Measurements from ENCODE around the gene PTPRR.

PTPRR gene

DNA sequence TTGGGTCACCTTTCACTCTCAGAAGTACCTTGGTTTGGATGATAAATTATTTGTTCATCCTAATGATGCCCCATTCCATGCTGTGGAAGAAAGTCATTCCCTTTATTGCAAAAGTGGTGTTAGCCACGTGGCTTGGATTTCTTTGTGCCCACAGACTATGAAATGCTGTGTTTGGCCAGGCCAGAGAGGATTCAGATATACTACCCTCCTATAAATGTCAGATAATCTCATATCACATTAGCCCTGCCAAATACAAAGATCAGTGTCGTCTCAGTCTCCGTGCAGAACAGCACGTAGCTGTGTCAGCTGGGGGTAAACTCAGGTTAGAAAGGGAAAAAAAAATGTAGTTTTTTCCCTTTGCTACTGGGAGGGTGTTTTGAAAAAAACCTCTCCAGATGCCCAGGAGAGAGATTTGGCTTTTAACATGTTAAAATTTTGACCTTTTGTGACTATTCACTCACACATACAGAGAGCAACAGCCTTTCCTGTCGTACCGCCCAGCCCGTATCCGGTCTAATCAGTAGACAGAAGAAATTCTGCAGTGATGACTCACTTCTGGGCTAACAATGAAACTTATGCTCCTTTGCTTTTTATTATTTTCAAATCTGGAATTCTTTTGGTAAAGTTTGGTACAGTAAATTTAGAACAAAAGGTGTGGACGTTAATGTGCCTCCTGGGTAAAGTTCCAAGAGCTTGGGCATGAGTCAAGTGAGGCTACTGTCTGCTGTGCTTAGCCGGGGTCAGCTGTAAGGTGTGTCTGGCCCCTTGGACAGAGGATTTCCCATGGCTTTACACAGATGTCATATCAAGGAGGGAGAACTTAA, 274.8 kb downstream of the PTPRR start:
- no peak for DNase-seq (ENCODE audit: low spot score)

DNA sequence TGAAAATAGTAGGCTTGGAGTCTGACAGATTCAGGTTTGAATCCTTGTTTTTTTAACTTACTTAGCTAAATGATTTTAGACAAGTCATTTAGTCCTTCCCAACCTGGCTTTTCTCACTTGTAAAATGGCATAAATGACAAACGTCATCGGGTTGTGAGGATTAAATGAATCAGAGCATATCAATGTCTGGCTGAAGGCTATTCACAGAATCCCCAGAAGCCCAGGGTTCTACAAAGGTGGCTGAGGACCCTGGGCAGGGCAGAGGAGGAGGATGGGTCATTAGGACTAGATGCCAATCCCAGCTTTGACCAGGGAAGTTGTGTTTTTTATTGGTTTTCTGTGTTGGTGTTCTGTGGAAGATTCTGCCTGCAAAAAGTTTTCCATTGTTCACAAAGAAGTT, 275.7 kb downstream of the PTPRR start:
- no peak for DNase-seq (ENCODE audit: low spot score)

DNA sequence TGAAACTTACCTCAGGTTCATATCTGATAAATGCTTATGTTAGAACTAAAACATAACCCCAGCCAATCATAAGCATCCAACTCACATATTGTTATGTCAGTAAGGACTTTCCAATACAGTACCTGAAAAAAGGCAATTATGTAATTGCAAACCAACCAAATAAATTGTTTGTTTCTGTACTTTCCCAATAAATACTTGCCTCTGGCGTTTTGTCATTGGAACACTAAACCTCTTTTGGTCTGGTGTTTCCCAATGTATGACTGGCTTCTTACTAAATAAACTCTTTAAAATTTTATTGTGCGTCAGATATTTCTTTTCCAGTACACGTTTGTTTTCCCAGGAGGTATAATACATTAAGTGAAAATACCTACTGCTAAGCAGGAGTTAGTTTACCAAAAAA, 276.6 kb downstream of the PTPRR start:
- no peak for DNase-seq (ENCODE audit: low spot score)

DNA sequence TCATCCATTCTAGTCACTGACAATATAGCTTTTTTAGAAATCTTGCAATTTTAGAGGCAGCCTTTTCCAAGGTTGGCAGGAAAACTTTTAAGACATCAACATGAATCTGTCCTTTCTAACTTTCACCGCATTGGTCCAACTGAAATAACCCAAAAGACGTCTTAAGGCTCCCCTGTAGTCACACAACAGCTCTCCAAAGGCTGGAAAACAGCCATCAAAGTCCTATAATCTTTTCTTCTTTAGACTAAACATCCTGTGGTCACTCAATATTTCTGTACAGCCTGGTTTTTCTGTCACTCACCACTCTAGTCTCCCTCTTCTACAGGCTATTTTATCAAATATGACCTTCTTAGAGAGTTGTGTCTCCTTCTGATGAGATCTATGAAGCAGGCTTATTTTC, 278.8 kb downstream of the PTPRR start:
- no peak for DNase-seq (ENCODE audit: low spot score)

DNA sequence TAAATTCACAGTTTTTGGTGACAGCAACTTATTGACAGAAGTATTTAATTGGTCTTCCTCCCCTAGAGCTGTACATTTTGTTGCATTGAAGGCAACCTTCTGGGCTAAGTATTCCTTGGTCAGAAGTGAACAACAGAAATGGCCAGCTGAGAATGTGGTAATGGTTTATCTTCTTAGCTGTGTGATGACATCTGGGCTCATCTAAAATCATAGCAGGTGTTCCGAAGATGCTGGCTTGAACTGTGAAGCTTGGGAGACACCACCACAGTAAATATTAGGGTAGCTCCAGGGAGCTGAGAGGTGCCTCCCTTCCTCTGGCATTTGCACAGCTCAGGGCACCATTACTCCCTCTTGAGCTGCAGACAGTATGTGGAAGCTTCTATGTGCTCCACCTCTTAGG, 279.6 kb downstream of the PTPRR start:
- DNase-seq (ENCODE audit: low spot score), result no peak

DNA sequence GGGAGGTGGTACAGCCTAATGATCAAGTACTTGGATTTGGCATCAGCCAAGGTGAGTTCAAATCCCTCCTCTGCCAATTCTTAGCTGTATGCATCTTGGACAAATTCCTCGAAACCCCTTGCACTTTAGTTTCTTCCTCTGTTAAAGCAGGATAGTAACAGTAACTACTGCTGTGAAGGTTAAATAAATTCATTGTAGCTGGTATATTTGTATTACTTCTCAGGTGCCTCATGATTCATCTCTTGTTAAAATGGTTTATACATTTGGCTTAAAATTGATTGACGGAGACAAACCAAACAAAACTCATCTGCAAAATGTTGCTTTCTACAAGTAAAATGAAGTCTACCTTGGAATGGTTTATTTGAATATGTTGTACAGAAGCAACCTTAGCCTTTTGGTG, 281.0 kb downstream of the PTPRR start:
- DNase-seq (ENCODE audit: low spot score), result no peak

DNA sequence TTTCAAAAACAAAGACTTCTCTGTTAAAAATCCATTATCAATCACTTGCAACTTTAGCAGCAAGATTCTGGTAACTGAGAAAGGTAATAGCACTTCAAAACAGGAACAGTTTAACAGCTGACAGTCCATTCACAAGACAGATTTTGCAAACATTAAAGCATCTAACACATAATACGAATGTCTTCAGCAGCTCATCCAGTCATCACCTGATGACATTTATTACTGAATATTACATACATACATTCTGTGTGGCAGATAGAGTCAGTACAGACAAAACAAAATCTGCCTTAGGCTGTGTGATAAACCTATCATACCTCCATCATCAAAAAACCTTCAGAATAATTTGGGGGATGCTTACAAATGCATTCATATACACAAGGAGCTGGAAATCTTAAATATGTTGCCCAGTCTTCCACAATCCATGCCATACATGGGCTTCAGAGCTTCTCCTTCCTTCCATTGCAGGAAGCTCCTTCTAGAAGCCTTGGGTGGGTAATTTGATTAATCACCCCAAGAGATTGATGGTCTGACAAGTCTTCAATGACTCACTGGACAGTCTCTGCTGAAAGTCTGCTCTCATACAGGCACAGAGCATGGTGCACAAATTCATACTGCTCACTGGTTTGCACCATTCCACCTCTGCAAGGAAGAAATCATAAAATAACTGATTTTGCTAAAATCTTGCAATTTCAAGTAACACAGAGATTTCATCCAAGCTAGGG, 281.7 kb downstream of the PTPRR start:
- DNase-seq (ENCODE audit: low spot score), result no peak

DNA sequence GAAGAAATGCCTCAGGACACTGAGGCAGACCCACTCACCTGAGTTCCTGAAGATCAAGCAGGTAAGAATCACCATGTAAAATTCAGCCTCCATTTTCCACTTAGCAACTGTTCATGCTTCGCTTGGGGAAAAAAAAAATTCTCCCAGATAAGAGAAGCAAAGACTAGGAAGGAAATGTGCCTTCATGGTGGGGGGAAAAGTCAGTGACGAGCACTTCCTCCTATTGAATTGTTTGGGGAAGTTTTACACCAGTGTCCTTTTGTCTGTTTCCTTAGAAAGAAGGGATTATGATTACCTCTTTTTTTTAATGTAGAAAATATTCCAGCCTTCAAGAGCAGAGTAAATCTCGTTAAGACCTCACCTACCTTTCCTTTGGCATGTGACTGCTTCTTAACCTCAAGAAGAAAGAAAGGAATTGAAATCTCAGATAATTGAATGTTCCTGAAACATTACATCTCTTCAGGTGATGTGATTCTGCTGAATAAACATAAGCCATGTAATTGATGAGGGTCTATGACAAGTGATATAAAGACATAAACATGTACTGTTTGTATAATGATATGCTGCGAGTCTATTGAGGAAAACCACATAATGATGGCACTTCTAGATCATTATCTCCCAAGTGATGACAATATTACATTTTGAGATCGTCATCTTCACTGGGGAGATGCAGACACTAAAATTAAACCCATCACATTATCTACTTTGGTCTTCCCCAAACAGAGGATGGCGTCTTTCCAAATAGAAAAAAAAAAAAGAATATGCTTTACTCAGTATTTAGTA, 283.0 kb downstream of the PTPRR start, which contains the start of gene PTPRB:
PTPRB (minus strand) TSS at position 127 of the 783 bp plus-strand sequence; CDS start at position 93, 34 bp downstream.
- DNase-seq (ENCODE audit: low spot score), result no peak

DNA sequence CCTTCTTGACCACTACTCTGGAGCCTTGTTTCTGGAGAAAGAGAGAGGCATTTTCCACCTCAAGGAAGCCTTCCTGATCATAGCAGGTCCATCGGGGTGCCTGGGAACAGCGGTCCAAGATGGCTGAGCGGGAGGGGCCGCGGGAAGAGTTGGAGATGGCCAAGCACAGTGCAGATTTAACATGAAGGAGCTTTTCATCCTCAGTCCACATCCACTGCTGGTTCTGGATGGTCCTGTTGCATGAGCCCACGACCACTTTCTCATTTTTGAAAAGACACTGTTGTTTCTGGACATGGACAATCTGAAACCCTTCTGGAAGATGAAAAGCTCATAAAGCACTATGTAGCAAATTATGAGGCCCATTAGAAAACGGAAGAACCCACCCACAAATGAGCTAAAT, 284.8 kb downstream of the PTPRR start:
- no peak for DNase-seq (ENCODE audit: low spot score)

DNA sequence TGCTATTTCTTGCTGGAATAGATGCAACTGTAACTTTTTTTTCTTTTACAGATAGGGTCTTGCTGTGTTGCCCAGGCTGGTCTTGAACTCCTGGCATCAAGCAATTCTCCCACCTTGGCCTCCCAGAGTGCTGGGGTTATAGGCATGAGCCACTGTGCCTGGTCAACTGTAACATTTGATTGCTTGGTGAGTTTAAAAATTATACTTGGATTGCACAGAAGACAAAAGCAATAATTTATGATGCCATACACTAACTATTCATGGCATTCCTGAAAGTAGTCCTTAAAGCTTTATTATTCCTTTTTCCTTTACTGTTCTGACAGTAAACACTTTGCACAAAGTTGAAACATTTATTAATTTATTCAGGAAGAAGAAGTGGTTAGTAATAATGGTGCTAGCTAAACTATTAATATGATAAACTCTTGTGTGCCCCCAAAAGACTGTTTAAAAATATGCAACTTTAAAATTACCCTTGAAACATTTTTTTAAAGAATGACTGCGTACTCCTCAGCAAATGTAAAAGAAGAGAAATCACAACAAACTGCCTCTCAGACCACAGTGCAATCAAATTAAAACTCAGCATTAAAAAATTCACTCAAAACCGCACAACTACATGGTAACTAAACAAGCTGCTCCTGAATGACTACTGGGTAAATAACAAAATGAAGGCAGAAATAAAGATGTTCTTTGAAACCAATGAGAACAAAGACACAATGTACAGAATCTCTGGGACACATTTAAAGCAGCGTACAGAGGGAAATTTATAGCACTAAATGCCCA, 291.6 kb downstream of the PTPRR start:
- no peak for DNase-seq (ENCODE audit: low spot score)

DNA sequence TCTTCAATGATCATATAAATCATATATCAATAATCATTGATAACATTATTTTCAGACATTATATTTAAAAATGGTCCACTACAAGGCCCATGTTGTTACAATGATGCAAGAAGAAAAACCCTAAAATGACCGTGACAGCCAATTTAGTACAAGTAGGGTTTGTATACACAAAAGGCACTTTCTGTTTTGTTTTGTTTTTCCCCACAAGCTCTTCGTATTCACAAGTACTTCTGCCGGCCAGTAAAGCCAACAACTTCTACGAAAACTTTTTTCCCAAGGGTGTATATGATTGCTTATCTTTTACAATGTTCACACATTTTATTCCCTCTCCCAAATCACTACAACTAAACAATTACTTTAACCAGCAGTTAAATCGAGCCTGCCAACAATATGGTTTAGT, 292.9 kb downstream of the PTPRR start:
- DNase-seq (ENCODE audit: low spot score), result no peak

DNA sequence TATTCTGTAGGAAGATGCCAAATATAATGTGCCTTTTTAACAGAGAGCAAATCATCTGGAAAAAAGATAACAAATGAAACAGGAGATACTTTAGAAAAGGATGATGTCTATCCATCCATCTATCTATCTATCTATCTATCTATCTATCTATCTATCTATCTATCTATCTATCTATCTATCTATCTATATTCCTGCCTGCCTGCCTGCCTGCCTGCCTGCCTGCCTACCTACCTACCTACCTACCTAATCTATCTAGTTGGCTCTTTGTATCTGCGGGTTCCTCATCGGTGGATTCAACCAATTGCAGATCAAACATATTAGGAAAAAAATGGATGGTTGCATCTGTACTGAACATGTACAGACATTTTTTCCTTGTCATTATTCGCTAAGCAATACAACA, 294.4 kb downstream of the PTPRR start:
- DNase-seq (ENCODE audit: low spot score), result no peak

DNA sequence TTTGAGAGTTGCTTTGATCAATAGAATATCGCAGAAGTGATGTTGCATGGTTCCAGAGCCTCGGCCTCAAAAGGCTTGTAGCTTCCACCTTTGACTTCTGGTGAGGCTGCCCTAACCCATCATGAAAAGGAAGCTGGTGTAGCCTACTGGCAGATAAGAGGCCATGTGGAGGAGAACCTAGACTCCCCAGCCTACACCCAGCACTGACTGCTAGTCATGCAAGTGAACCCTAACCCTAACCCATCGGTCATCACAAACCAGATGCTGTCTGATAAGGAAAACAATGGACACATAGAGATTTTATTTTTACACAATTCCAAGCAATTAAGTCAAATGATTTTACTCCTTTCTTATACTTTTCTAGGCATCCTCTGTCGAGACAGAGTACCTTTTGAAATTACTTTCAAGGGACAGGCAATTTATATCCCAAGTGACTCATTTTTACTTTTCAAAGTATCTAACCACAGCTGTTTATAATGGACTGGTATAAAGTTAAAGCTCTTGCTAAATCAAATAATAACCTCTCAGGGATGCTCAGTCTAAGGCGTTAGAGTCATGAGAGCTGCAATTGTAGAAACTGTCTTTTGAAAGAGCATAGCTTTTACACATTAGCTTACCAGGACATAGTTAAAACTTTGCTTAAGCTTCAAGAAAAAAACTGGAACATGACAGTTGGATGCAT, 300.9 kb downstream of the PTPRR start:
- DNase-seq (ENCODE audit: low spot score), result no peak

DNA sequence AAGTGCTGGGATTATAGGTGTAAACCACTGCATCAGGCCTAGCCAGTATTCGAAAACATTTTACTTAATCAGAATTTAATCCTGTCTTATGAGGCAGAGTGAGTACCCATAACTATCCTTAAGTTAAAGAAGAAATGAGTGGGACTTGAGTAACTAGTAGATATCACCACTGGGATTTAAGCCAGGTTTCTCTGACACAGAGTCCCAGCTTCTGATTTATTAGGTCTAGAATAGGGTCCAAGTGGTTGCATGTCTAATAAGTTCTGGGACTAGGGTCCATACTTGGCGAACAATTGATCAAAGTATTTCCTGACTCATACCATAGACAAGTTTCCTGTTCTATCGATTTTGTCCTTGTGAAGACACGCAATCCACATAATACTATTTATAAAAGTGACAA, 302.2 kb downstream of the PTPRR start:
- DNase-seq (ENCODE audit: low spot score), result no peak

DNA sequence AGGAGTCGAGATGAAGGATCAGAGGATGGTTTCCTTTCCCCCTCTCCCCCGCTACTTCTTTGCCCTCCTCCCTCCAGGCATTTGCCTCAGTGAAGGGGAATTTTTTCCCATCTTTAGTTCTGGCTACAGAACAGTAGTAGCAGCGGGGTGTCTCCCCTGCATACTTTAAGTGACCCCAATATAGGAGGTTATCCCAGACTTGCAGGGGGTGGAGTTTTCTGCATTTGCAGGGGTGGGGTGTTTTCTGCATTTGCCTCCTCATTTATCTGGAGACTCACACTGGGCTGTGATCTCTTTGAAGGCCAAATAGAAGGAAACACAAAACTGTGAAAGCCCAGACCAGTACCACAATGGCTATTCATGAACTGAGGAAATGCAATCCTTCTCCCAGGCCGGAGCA, 303.1 kb downstream of the PTPRR start:
- DNase-seq (ENCODE audit: low spot score), result no peak

DNA sequence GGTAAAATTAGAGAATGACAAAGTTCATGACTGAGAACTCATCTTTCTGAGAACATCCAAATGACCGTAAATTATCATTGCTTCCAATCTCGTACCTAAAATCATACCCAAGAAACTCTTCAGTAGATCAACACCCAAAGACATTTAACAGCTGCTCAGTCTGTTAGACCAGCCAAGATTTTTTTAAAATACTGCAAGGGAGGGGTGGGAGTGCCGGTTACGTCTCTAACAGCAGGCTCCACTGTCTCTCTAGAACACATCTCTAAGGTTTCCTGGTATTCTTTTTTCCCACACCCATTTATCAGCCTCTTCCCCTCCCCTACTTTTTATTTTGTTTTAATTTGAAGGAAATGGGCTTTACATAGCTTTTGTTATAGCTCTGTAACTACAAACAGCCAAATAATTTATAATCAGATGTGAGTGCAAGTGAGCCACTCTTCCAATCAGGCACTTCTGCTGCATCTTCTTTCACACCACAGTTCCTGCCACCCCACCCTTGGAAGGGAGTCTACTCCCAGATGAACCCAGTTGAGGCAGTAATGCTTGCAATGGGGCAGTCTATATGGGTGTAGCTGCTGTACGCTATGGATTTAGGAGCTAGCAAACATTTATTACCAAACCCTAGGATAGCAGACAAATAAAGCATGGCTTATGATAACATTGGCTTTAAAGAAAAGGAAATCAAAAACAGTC, 305.2 kb downstream of the PTPRR start:
- DNase-seq (ENCODE audit: low spot score), result no peak

DNA sequence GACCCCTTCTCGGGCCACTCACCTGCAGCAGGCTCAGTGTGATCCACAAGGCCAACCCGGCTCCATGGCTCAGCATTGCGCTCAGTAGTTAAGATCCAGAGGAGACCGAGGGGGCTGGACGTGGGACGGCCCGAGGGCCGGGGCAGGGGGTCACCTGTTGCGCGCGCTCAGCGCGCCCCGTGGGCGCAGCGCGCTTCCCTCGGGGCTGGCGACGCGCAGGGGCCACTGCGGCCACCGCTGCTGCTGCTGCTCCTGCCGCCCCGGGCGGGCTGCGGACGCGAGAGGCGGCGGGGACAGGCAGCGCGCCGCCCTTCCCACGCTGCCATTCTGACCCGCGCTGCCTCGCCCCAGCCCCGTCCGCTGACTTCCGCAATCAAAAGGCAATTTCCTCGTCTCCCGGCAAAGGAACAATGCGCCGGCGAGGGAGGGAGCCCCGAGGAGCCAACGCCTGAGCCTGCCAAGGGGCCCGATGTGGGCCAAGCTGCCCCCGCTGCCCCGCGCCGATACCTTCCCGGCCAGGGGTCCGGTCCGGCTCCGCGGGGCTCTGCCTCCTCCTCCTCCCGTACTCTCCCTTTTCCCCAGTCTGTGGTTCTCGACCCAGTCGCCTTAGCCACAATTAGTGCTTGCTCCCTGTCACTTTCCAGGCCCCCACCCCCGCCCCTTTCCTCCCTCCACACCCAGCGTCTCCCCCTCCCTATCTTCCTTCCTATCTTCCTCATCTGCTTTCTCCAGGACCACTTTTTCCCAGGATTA, 310.6 kb downstream of the PTPRR start:
- no peak for DNase-seq (ENCODE audit: low spot score)

DNA sequence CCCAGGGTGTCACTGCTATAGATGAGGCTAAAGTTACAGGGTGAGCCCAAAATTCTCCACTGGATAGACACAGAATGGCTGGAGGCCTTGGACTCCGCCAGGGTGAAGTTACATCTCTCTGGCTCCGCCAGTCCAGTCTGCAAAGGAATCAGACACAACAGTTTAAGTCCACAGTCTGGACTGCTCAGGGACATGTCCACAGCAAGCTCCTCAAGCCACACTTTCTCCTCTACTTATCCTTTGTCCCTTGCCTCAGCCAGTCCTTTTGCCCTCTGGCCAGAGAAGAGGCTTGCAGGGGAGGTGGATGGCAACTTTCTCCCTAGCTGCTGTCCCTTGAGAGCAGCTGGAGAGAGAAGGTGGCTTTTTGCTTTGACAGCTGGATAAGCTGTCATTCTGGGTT, 311.3 kb downstream of the PTPRR start:
- DNase-seq (ENCODE audit: low spot score), result no peak

DNA sequence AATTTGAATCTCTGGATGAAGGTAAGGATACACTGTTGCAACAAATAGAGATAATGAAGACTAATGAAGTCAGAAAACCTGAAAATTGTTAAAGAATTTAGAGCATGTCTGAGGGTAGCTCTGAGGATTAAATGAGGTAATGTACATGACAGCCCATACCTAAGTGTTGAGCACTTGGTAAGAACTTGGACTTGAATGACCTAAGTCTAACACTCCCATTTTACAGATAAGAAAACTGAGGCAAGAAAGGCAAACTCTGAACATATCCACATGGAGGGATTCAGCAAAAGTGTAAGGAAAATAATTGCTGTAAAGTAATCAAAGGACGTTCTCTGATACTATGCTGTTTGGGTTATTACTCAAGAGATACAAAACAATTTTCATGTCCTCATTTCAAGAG, 312.4 kb downstream of the PTPRR start:
- DNase-seq (ENCODE audit: low spot score), result no peak

DNA sequence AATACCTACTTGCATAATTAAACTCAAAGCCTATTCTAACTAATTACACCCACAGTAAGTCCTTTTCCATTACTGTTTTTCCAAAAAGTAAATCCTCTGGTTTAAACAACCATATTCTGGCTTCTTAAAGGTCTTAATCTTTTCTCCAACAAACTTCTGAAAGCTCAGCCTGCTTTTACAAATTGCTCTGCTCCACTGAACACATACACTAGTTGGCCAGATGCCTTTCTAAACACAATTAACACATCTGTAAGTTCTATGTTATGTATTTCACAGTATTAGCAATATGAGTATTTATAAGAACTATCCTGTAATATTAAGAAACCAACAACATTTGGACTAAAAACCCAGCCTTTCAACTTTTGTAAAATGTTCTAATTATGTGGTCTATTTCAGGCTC, 313.4 kb downstream of the PTPRR start:
- no peak for DNase-seq (ENCODE audit: low spot score)

All from CD4-positive, alpha-beta T cell treated with Interleukin-6 at 100 ng/mL for 8 hours (primary cell).